Transverse colon (tissue), 4 donors: ENCODE data around the gene ASZ1. TPM values are rescaled to one million over a fixed set of nuclear protein-coding genes. Genes with fewer than 3 reads are reported as not detected.

Experiments used
- DNase-seq: peaks from one replicate; pipeline ENCODE4 v3.0.0-alpha.2; 2019
- H3K27ac ChIP-seq, 4 donors: fragments of 200-600 bp; sonication (generic); 2 replicates each; pipeline ENCODE4 v1.5.1; 2016 to 2018; ENCODE audit warnings: inconsistent platforms in 4 of 4
- H3K27me3 ChIP-seq: fragments of 200-600 bp; sonication (generic); 2 replicates; pipeline ENCODE4 v1.5.1; 2017; ENCODE audit warnings: inconsistent platforms
- H3K36me3 ChIP-seq, 4 donors: fragments of 200-600 bp; sonication (generic); 2 replicates each; pipeline ENCODE4 v1.5.1; 2017 to 2019; ENCODE audit warnings: inconsistent platforms in 4 of 4
- H3K4me1 ChIP-seq, 4 donors: fragments of 200-600 bp; sonication (generic); 2 replicates each; pipeline ENCODE4 v1.5.1; 2017 to 2020; ENCODE audit warnings: inconsistent platforms in 4 of 4
- H3K4me3 ChIP-seq, 4 donors: fragments of 200-600 bp; sonication (generic); 1 replicate in 1 of 4; 2 replicates in 3 of 4; pipeline versions ENCODE4 v1.5.1 to v1.6.1; 2017 to 2019; ENCODE audit warnings: inconsistent platforms in 4 of 4
- H3K9me3 ChIP-seq, 2 donors: fragments of 200-600 bp; sonication (generic); 2 replicates each; pipeline ENCODE4 v1.5.1; 2017 to 2019; ENCODE audit warnings: inconsistent platforms in 2 of 2
- CTCF ChIP-seq, 5 experiments: fragments of 200-600 bp in 3 of 5; fragments of 450-650 bp in 2 of 5; sonication (generic) in 3 of 5; IDR thresholded peaks; 1 replicate in 2 of 5; 2 replicates in 3 of 5; pipeline ENCODE4 v1.5.1; 2016 to 2017; ENCODE audit warnings: antibody characterized with exemption in 5 of 5, inconsistent platforms in 3 of 5, mild to moderate bottlenecking in 2 of 5, moderate library complexity in 1 of 5
- EP300 ChIP-seq: sonication (generic); formaldehyde crosslinking; IDR thresholded peaks from one replicate; pipeline ENCODE4 v1.6.1; 2017; ENCODE audit warnings: antibody characterized with exemption, low read depth
- POLR2A ChIP-seq: fragments of 450-650 bp; IDR thresholded peaks from one replicate; pipeline ENCODE4 v1.6.1; 2016; ENCODE audit warnings: antibody characterized with exemption, mild to moderate bottlenecking, moderate library complexity
- POLR2AphosphoS5 ChIP-seq, 3 donors: sonication (generic); formaldehyde crosslinking; IDR thresholded peaks; one replicate each; pipeline ENCODE4 v1.6.1; 2016; ENCODE audit warnings: antibody characterized with exemption in 3 of 3
- WGBS, 2 donors: methylation state at CpG; one replicate each; pipeline ENCODE4 v1.1.5; 2018; ENCODE audit warnings: low coverage in 1 of 2; 5-methylcytosine and 5-hydroxymethylcytosine counted together
- in situ Hi-C, 4 donors: fragments of 200-750 bp; cut with MboI; loops; one replicate each; pipeline versions ENCODE4 v1.15.0 to v1.15.1; 2017; ENCODE audit warnings: low sequenced_read_pairs in 3 of 4, low pct_ligation_motif_present in 1 of 4, low pct_unique_long_range_greater_than_20kb in 1 of 4
- intact Hi-C: fragments of 100-400 bp; cut with DNase I; formaldehyde crosslinking; loops from one replicate; pipeline ENCODE4 v1.15.1; 2023; ENCODE audit warnings: low total_unique reads
- total RNA-seq, 4 donors: library from RNA; depleted of rRNA; stranded (reverse); fragments of >200 nt; gene quantifications; one replicate each; pipeline ENCODE4 v1.1.0, GENCODE V29; 2016

ASZ1 gene
- total RNA-seq, 4 donors from 2014 or later: not detected

- no peaks in the 10 kb centered on the region for H3K9me3 ChIP-seq
- H3K27ac ChIP-seq: no peak overlapping the region
- no peaks in the 10 kb centered on the region for H3K36me3 ChIP-seq
- no peaks in the 10 kb centered on the region for H3K4me1 ChIP-seq
- H3K4me3 ChIP-seq: no peak overlapping the region
- intact Hi-C loops: loop anchor here (5.0 kb wide), 1 partner anchor 114 kb away; no protein-coding TSS in a partner anchor
- WGBS, 2 donors: 71 to 82% methylated on average over 3 of the region's 3 CpGs
- TF ChIP-seq POLR2AphosphoS5 (IDR thresholded peaks at IDR 0.05) (no peak), POLR2A (no peak), EP300 (no peak), CTCF (IDR thresholded peaks at IDR 0.05) (no peak)
- in situ Hi-C loops: no loop called here
- DNase-seq: no peak
- no peaks in the 10 kb centered on the region for H3K27me3 ChIP-seq
Observed at GRCh38 chr7:117411539-117411938, 15.8 kb downstream of the ASZ1 start.

- Histone ChIP-seq H3K9me3 (no peaks in the 10 kb centered on the region), H3K36me3 (no peaks in the 10 kb centered on the region), H3K27ac (no peak overlapping the region), H3K4me1 (no peaks in the 10 kb centered on the region), H3K4me3 (no peak overlapping the region), H3K27me3 (no peaks in the 10 kb centered on the region)
- DNase-seq: no peak
- in situ Hi-C loops: no loop called here
- 67 to 79% methylated on average over 1 of the region's 1 CpG for WGBS, 2 donors
- intact Hi-C loops: no loop called here
- TF ChIP-seq CTCF (IDR thresholded peaks at IDR 0.05): no peak
- no peak for TF ChIP-seq EP300
- no peak for TF ChIP-seq POLR2AphosphoS5 (IDR thresholded peaks at IDR 0.05)
- no peak for TF ChIP-seq POLR2A
Observed at GRCh38 chr7:117408831-117409230, 18.5 kb downstream of the ASZ1 start.

GRCh38 chr7:117405519-117405918 lies 21.8 kb downstream of the ASZ1 start:
- intact Hi-C loops: no loop called here
- no peak overlapping the region for H3K4me3 ChIP-seq
- 93% methylated on average over 3 of the region's 3 CpGs; no CpG with 5 or more reads in 1 of the 2 donors for WGBS, 2 donors
- DNase-seq: no peak
- no peaks in the 10 kb centered on the region for H3K9me3 ChIP-seq
- no peaks in the 10 kb centered on the region for H3K27me3 ChIP-seq
- H3K4me1 ChIP-seq: no peaks in the 10 kb centered on the region
- TF ChIP-seq EP300: no peak
- TF ChIP-seq POLR2AphosphoS5 (IDR thresholded peaks at IDR 0.05): no peak
- TF ChIP-seq CTCF (IDR thresholded peaks at IDR 0.05): no peak
- TF ChIP-seq POLR2A: no peak
- no peaks in the 10 kb centered on the region for H3K36me3 ChIP-seq
- in situ Hi-C loops: no loop called here
- no peak overlapping the region for H3K27ac ChIP-seq

GRCh38 chr7:117403737-117404136 lies 23.6 kb downstream of the ASZ1 start:
- 85 to 94% methylated on average over 4 to 8 of the region's 8 CpGs for WGBS, 2 donors
- Histone ChIP-seq H3K4me1 (no peaks in the 10 kb centered on the region), H3K36me3 (no peaks in the 10 kb centered on the region), H3K4me3 (no peak overlapping the region), H3K9me3 (no peaks in the 10 kb centered on the region), H3K27ac (no peak overlapping the region), H3K27me3 (no peaks in the 10 kb centered on the region)
- intact Hi-C loops: no loop called here
- in situ Hi-C loops: no loop called here
- TF ChIP-seq EP300 (no peak), CTCF (IDR thresholded peaks at IDR 0.05) (no peak), POLR2A (no peak), POLR2AphosphoS5 (IDR thresholded peaks at IDR 0.05) (no peak)
- DNase-seq: no peak
